ENCODE measurements around the gene WDR75. TPM values are rescaled to one million over a fixed set of nuclear protein-coding genes. Genes with fewer than 3 reads are reported as not detected.

The WDR75 gene
- total and polyA plus RNA-seq, 9 of the 15 experiments (the other 6 are each of a cell fraction or from before 2014, with no cell fraction given) = 50.9 to 111 (median 76.4) TPM

DNA sequence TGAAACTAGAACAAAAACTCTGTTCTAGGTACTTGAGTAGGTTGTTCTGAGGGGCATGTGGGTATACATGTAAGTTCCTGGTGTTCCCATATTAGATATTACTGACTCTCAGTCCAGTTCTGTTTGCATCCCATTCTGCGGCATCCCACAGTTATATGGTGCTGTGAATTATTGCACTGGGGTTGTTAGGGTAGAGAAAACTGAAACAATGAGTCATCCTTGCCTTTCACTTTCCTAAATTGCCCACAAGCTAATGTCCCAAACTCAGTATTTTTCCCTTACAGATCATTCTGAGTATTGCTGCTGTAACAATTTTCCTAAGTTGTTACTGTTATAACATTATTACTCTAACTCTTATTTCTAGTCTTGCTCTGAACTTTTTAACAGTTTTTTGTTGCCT lies 3.0 kb downstream of the WDR75 start:
- in situ Hi-C loops (cut with MboI) = no loop called here
- intact Hi-C loops (cut with micrococcal nuclease) = loop anchor here (10.0 kb wide), 1 partner anchor 1150 kb away; the partner anchor contains the start of gene GULP1
- Histone ChIP-seq H3K36me3 (ENCODE audit: control insufficient read depth, insufficient read depth, low read length) (peaks cover 66% of the 10 kb centered on the region), H3K4me2 (ENCODE audit: insufficient read depth, low read length) (no peak overlapping the region), H4K20me1 (replicated peaks; ENCODE audit: control insufficient read depth, insufficient read depth, low read length) (no peaks in the 10 kb centered on the region), H3K27me3 (ENCODE audit: control insufficient read depth in 2 of 2, insufficient read depth in 2 of 2, low read length in 2 of 2) (no peaks in the 10 kb centered on the region), H3K9me3 (replicated peaks; ENCODE audit: control insufficient read depth, insufficient read depth, low read depth, low read length) (no peaks in the 10 kb centered on the region), H3K9ac (ENCODE audit: insufficient read depth in 1 of 2, low read depth in 2 of 2, low read length in 2 of 2) (no peak overlapping the region), H3K27ac (ENCODE audit: extremely low read depth, low read depth, low read length) (no peak overlapping the region), H3K4me1 (replicated peaks in 1 of 2; ENCODE audit: control insufficient read depth in 2 of 2, insufficient read depth in 2 of 2, low read length in 2 of 2) (peaks cover 4 to 13% of the 10 kb centered on the region in 2 experiments; a peak in 4 of 5 replicates), H3K4me3 (no peak overlapping the region), H3K79me2 (ENCODE audit: control insufficient read depth, insufficient read depth, low read length) (peaks cover 71% of the 10 kb centered on the region), H2AFZ (ENCODE audit: low read depth, low read length) (no peak overlapping the region), H3K9me1 (ENCODE audit: control insufficient read depth, insufficient read depth, low read length) (no peaks in the 10 kb centered on the region)
- ATAC-seq = no peak
- TF ChIP-seq JUND (IDR thresholded peaks at IDR 0.05; ENCODE audit: borderline replicate concordance, low read depth, low read length) (peak; percentile 58; the same call in 1 of the 2 replicates), JUND (tag; IDR thresholded peaks at IDR 0.05; ENCODE audit: borderline replicate concordance, low read depth, low read length) (peak; percentile 29; the same call in 1 of the 3 replicates), FOSL1 (tag; conservative IDR thresholded peaks at IDR 0.05) (0 out of 2 replicates have a peak, but pooled peaks have one; percentile 43), ZFPM2 (CRISPR knock-in tag; IDR thresholded peaks at IDR 0.05) (no peak)
- TF ChIP-seq, protein P1, sequence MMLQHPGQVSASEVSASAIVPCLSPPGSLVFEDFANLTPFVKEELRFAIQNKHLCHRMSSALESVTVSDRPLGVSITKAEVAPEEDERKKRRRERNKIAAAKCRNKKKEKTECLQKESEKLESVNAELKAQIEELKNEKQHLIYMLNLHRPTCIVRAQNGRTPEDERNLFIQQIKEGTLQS (IDR thresholded peaks at IDR 0.05) = peak; percentile 72
- TF ChIP-seq, protein P1 (CRISPR knock-in tag; conservative IDR thresholded peaks at IDR 0.05) = no peak
- POLR2A ChIA-PET = interaction anchor here (0.8 to 1.7 kb wide), 3 partner anchors 13 to 139 kb away, joined by 3 to 5 read pairs (median 5); partner anchors contain the start of gene SLC40A1
- 80% methylated on average over 1 of the region's 1 CpG for WGBS (ENCODE audit: insufficient coverage, low coverage, missing lambda C conversion rate)
- BruUV-seq (replicated peaks) = no TSS peak
- no peak for FAIRE-seq
- CTCF ChIA-PET (ENCODE audit: low intra/inter-chr PET ratio) = no interaction called here
- no peak for DNase-seq (ENCODE audit: extremely low read depth in 1 of 4, low spot score in 3 of 4)
